ENCODE data around the gene HYAL4.
A peak's percentile ranks its signal among the peaks of the same experiment; 100 is the strongest.
"Not testable (repeated sequence)": the region's sequence is repeated elsewhere in the genome, so short reads cannot be mapped to it uniquely, and the experiment has no call there.

HYAL4 gene

GRCh38 chr7:123844712-123845219, at the start of gene HYAL4:
HYAL4 (plus strand) TSS chr7:123845169; CDS start chr7:123868274, 23,105 bp downstream.
- no peak for DNase-seq (ENCODE audit: low spot score)

DNA sequence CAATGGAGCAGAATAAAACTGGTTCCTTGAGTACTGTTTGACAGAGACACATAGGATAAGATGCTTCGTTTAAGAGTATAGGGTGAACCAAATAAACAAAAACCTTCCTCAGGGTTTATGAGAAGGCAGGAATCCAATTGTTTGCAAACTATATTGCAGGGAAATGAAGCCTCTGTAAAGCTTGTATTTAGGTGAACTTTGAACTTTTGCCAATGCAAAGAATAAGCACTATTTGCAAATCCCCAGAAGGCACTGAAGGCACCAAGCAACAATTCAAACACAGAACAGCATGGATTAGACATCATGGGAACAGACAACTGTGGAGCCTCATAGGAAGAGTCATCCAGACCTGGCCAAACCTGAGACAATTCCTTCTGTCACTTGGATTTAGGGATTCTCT, 49.1 kb upstream of the HYAL4 start:
- DNase-seq (ENCODE audit: low spot score) = no peak

- DNase-seq (ENCODE audit: low spot score) = no peak
Observed at GRCh38 chr7:123796568-123796967, 48.4 kb upstream of the HYAL4 start.

- peak; percentile 29 for DNase-seq (ENCODE audit: low spot score)
Observed at GRCh38 chr7:123797673-123798531, 47.1 kb upstream of the HYAL4 start.

GRCh38 chr7:123798532-123799188, 46.3 kb upstream of the HYAL4 start:
- DNase-seq (ENCODE audit: low spot score) = no peak

- no peak for DNase-seq (ENCODE audit: low spot score)
Observed at GRCh38 chr7:123802249-123802648, 42.7 kb upstream of the HYAL4 start.

DNA sequence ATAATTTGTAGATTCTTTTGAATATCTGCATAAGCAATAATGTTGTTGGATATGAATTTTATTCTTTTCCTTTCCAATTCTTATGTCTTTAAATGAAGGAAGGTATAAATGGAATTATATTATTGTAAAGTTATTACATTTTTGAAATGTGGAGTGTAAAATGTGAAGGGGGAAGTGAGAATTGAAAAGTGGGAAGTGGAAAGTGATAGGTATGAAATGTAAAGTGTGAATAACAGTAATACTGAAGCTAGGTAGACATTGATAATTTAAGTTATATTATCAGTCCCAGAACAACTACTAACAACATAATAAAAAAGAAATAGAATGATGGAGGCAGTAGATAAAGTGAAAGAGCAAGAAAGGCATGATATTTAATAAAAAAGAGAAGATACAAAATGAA, 39.7 kb upstream of the HYAL4 start:
- DNase-seq (ENCODE audit: low spot score) = no peak

DNA sequence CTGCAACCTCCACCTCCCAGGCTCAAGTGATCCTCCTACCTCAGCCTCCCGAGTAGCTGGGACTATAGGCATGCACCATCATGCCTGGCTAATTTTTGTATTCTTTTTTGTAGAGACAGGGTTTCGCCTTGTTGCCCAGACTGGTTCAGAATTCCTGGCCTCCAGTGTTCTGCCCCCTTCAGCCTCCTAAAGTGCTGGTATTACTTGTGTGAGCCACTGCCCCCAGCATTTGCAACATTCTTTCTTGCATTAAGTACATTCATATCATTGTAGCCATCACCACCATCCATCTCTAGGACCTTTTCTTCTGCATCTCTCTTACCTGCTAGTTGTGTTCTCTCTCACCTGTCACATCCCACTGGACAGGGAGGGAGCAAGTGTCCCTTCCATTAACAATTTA, 35.5 kb upstream of the HYAL4 start:
- no peak for DNase-seq (ENCODE audit: low spot score)

- DNase-seq (ENCODE audit: low spot score) = no peak
Observed at GRCh38 chr7:123811056-123811455, 33.9 kb upstream of the HYAL4 start.

DNA sequence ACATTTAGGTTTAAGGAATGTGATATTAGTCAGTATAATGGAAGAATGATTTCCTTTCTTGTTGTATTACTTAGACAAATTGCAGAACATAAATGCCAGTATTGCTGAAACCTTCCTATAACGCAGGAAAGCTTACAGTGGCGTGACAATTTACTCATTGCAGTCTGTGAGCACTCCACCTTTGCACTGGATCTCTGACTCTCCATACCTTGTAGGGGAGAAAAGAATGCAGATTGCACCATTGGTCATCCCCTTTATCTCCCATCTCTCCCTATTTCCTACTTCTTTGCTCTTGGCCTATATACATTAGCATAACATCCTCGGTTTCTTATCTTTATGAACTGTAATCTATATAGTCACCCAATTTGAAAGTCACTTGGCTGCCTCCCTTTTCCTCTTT, 28.1 kb upstream of the HYAL4 start:
- no peak for DNase-seq (ENCODE audit: low spot score)

DNA sequence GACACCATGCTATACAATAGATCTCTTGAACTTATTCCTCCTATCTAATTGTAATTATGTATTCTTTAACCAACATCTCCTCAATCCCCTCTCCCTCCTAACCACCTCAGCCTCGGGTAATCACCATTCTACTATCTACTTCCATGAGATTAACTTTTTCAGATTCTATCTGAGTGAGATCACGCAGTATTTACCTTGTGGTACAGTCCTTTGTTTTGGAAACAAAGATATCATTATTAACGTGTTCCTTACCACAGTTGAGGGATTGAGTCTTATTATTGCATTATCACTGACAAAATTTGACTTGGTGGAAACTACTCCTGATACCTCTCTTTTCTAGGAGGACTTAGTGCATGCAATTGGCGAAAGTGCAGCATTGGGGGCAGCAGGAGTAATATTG, 26.0 kb upstream of the HYAL4 start:
- no peak for DNase-seq (ENCODE audit: low spot score)

DNA sequence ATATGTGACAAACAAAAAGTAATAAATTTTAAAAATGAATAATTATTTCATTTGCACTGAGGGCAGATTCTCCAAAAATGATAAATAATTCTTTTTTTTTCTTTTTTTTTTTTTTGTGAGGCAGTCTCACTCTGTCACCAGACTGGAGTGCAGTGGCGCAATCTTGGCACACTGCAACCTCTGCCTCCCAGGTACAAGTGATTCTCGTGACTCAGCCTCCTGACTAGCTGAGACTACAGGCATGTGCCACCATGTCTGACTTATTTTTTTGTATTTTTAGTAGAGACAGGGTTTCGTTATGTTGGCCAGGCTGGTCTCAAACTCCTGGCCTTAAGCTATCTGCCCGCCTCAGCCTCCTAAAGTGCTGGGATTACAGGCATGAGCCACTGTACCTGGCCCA, 25.2 kb upstream of the HYAL4 start:
- not testable (repeated sequence) for DNase-seq (ENCODE audit: low spot score)

DNA sequence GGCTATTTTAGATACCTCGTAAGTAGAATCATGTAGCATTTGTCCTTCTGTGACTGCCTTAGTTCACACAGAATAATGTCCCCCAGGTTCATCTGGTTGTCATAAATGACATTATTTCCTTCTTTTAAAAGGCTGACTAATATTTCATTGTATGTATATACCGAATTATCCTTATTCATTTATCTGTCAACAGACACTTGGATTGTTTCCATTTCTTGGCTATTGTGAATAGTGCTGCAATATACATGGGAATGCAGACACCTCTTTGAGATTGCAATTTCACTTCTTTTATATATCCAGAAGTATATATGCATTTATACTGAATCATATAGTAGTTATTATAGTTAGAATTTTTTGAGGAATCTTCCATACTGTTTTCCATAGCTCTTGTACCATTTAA, 24.1 kb upstream of the HYAL4 start:
- DNase-seq (ENCODE audit: low spot score) = no peak

GRCh38 chr7:123821320-123821719, 23.6 kb upstream of the HYAL4 start:
- DNase-seq (ENCODE audit: low spot score) = no peak

DNA sequence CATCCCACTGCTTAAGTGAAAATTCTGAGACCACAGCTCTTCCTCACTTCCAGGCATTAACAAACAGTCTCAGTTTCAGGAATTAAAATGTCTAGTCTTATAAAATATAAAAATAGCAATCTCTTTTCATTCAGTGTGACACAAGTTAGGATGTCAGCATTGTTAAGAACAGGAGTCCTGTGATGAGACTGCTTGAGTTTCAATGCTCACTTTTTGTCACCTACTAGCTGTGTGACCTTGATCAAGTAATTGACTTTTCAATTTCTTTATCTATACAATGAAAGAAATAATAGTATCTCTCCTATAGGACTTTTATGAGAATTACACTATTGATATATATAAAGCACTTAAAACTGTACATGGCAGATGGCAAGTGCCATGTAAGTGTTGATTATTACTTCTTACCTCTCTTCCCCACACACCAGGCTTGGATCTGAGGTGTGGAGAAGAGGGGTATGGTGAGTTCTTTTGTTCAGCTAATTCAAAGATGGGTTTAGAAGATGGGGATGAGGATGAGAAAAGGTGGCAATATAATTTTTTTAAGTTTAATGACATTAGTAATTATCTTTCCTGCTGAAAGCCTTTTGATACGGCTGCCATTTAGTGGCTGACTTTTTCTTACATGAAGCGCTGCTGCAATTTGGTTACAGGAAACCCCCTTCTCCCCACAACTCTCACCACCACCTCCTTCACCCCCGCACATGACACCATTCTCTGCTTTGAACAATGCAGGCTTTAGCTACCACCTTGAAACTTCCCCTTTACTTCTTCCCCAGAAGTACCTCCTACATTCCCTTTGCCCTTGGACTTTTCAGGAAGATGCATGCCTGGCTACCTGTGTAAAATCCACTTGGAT, 20.8 kb upstream of the HYAL4 start:
- no peak for DNase-seq (ENCODE audit: low spot score)

- DNase-seq (ENCODE audit: low spot score) = peak; percentile 26
Observed at GRCh38 chr7:123824754-123825067, 20.3 kb upstream of the HYAL4 start.

DNA sequence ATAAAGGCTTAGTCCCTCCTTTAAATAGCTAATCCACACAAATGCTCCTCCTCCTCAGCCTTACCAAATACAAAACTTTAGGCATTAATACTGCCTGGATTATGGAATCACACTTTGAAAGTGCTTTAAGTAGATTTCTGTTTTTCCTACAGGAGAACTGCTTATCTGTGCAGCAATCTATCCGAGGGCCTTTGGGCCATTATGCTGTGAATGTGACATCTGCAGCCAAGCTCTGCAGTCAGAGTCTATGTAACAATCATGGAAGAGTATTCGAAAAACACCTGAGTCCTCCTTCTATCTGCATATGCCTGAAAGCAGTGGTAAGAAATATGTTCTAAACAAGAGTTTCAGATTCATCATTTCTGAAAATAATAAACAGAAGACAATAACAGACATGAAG, 16.2 kb upstream of the HYAL4 start:
- DNase-seq (ENCODE audit: low spot score) = no peak

DNA sequence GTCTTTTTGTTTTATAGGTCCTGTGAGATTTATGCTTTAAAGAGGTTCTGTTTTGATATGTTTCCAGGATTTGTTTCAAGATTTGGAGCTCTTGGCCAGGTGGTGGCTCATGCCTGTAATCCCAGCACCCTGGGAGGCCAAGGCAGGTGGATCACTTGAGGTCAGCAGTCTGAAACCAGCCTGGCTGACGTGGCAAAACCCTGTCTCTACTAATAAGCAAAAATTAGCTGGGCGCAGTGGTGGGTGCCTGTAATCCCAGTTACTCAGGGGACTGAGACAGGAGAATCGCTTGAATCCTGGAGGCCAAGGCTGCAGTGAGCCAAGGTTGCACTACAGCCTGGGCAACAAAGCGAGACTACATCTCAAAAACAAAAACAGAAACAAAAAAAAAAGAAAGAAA, 8.3 kb upstream of the HYAL4 start:
- DNase-seq (ENCODE audit: low spot score) = no peak

DNA sequence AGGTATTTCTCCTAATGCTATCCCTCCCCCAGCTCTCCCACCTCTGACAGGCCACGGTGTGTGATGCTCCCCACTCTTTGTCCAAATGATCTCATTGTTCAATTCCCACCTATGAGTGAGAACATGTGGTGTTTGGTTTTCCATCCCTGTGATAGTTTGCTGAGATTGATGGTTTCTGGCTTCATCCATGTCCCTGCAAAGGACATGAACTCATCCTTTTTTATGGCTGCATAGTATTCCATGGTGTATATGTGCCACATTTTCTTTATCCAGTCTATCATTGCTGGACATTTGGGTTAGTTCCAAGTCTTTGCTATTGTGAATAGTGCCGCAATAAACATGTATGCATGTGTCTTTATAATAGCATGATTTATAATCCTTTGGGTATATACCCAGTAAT, 5.9 kb upstream of the HYAL4 start:
- not testable (repeated sequence) for DNase-seq (ENCODE audit: low spot score)

DNA sequence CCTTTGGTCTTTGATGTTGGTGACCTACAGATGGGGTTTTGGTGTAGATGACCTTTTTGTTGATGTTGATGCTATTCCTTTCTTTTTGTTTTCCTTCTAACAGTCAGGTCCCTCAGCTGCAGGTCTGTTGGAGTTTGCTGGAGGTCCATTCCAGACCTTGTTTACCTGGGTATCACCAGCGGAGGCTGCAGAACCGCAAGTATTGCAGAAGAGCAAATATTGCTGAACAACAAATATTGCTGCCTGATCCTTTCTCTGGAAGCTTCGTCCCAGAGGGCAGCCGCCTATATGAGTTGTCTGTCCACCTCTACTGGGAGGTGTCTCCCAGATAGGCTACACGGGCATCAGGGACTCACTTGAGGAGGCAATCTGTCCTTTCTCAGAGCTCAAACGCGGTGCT, 827 bp upstream of the HYAL4 start:
- not testable (repeated sequence) for DNase-seq (ENCODE audit: low spot score)

GRCh38 chr7:123845823-123846216, 851 bp downstream of the HYAL4 start:
- DNase-seq (ENCODE audit: low spot score) = no peak

DNA sequence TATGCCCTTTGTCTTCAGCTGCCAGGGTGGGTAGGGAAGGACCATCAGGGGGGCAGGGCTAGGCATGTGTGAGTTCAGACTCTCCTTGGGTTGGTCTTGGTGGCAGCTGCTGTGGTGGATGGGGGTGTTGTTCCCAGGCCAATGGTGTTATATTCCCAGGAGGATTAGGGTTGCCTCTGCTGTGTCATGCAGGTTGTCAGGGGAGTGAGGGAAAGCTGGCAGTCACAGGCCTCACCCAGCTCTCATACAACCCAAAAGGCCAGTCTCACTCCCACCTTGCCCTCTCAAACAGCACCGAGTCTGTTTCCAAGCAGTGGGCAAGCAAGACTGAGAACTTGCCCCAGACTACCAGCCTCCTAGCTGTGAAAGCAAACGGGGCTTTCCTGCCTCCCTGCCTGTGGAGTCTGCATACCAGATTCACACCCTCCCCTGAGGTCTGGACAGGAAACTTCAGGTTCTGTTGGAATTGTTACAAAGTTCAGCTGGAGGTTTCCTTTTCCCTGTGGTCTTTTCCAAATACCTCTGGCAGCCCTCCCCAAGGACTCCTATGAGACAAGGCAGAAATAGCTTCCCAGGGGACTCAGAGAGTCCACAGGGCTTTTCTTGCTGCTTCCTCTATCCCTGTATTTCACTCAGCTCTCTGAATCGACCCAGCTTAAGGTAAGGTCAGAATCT, 1.4 kb downstream of the HYAL4 start:
- no peak for DNase-seq (ENCODE audit: low spot score)

All from HuH-7 (cell line).